ENCODE data around the gene POU2AF3.
"Not testable (repeated sequence)": the region's sequence is repeated elsewhere in the genome, so short reads cannot be mapped to it uniquely, and the experiment has no call there.

The POU2AF3 gene

GRCh38 chr11:111269146-111269868 lies 29.0 kb upstream of the POU2AF3 start:
- Histone ChIP-seq H3K36me3 (no peaks in the 10 kb centered on the region), H3K27ac (no peak overlapping the region), H3K9ac (no peak overlapping the region), H3K27me3 (no peaks in the 10 kb centered on the region), H3K4me3 (no peak overlapping the region), H3K4me1 (peaks cover 0 to 28% (median 17%) of the 10 kb centered on the region in 10 experiments; a peak in 16 of 20 replicates), H4K20me1 (no peaks in the 10 kb centered on the region), H3K4me2 (no peak overlapping the region), H3K9me3 (replicated peaks in 1 of 11) (no peaks in the 10 kb centered on the region)
- no peak for TF ChIP-seq Cebpa-rat (IDR thresholded peaks at IDR 0.05)

- Histone ChIP-seq H3K4me3 (no peak overlapping the region), H3K27me3 (no peaks in the 10 kb centered on the region), H3K9ac (peak overlapping the region in 1 of 11 experiments; percentile 39; a peak in 1 of 22 replicates), H3K36me3 (no peaks in the 10 kb centered on the region), H4K20me1 (no peaks in the 10 kb centered on the region), H3K4me1 (peaks cover 0 to 28% (median 17%) of the 10 kb centered on the region in 10 experiments; a peak in 16 of 20 replicates), H3K9me3 (replicated peaks in 1 of 11) (no peaks in the 10 kb centered on the region), H3K4me2 (peak overlapping the region in 9 of 11 experiments; percentile 14 to 73 (median 60); a peak in 17 of 22 replicates), H3K27ac (peak overlapping the region in 1 of 11 experiments; percentile 46; a peak in 2 of 22 replicates)
- no peak for TF ChIP-seq Cebpa-rat (IDR thresholded peaks at IDR 0.05)
Observed at GRCh38 chr11:111272420-111272819, 25.9 kb upstream of the POU2AF3 start.

- Histone ChIP-seq H3K4me2 (no peak overlapping the region), H4K20me1 (no peaks in the 10 kb centered on the region), H3K9me3 (replicated peaks in 1 of 11) (no peaks in the 10 kb centered on the region), H3K36me3 (no peaks in the 10 kb centered on the region), H3K9ac (no peak overlapping the region), H3K4me1 (peaks cover 10 to 18% (median 15%) of the 10 kb centered on the region in 10 experiments), H3K27ac (no peak overlapping the region), H3K4me3 (no peak overlapping the region), H3K27me3 (no peaks in the 10 kb centered on the region; a peak in 1 of 22 replicates)
- TF ChIP-seq Cebpa-rat (IDR thresholded peaks at IDR 0.05) = no peak
Observed at GRCh38 chr11:111282562-111283075, 15.7 kb upstream of the POU2AF3 start.

- Histone ChIP-seq H3K4me3 (peak overlapping the region in 1 of 10 experiments; percentile 3; a peak in 2 of 20 replicates), H3K4me1 (peaks cover 10 to 18% (median 15%) of the 10 kb centered on the region in 10 experiments), H3K4me2 (peak overlapping the region; percentile 49 to 87 (median 74)), H3K27ac (peak overlapping the region in 8 of 11 experiments; percentile 3 to 57 (median 26); a peak in 12 of 22 replicates), H3K27me3 (no peaks in the 10 kb centered on the region; a peak in 1 of 22 replicates), H3K9me3 (replicated peaks in 1 of 11) (no peaks in the 10 kb centered on the region), H3K9ac (peak overlapping the region in 9 of 11 experiments; percentile 6 to 55 (median 45); a peak in 11 of 22 replicates), H4K20me1 (no peaks in the 10 kb centered on the region), H3K36me3 (no peaks in the 10 kb centered on the region)
- TF ChIP-seq Cebpa-rat (IDR thresholded peaks at IDR 0.05) = no peak
Observed at GRCh38 chr11:111283945-111284481, 14.3 kb upstream of the POU2AF3 start.

- Histone ChIP-seq H3K4me2 (no peak overlapping the region), H3K27ac (no peak overlapping the region), H3K9me3 (replicated peaks in 1 of 11) (no peaks in the 10 kb centered on the region), H3K9ac (no peak overlapping the region), H3K4me3 (no peak overlapping the region), H4K20me1 (no peaks in the 10 kb centered on the region), H3K4me1 (peaks cover 10 to 18% (median 15%) of the 10 kb centered on the region in 10 experiments), H3K36me3 (no peaks in the 10 kb centered on the region), H3K27me3 (no peaks in the 10 kb centered on the region; a peak in 1 of 22 replicates)
- no peak for TF ChIP-seq Cebpa-rat (IDR thresholded peaks at IDR 0.05)
Observed at GRCh38 chr11:111285189-111286091, 12.9 kb upstream of the POU2AF3 start.

GRCh38 chr11:111291764-111292163 lies 6.6 kb upstream of the POU2AF3 start:
- Histone ChIP-seq H3K4me2 (no peak overlapping the region), H3K4me1 (peaks cover 0 to 5% (median 0%) of the 10 kb centered on the region in 10 experiments; a peak in 2 of 20 replicates), H3K4me3 (no peak overlapping the region), H3K9ac (no peak overlapping the region), H3K36me3 (no peaks in the 10 kb centered on the region), H3K27ac (no peak overlapping the region), H3K9me3 (replicated peaks in 1 of 11) (no peaks in the 10 kb centered on the region), H3K27me3 (peaks cover 0 to 8% (median 2%) of the 10 kb centered on the region in 11 experiments; a peak in 10 of 22 replicates), H4K20me1 (no peaks in the 10 kb centered on the region)
- TF ChIP-seq Cebpa-rat (IDR thresholded peaks at IDR 0.05) = no peak

- not testable (repeated sequence) for H3K9me3 ChIP-seq (replicated peaks in 1 of 11); H4K20me1 ChIP-seq; H3K9ac ChIP-seq; H3K4me2 ChIP-seq; H3K4me1 ChIP-seq; H3K27ac ChIP-seq; H3K4me3 ChIP-seq; H3K36me3 ChIP-seq
- H3K27me3 ChIP-seq = peaks cover 1 to 15% (median 9%) of the 10 kb centered on the region in 11 experiments; a peak in 21 of 22 replicates
Observed at GRCh38 chr11:111292408-111292807, 5.9 kb upstream of the POU2AF3 start.

- Histone ChIP-seq H4K20me1 (peaks cover 0 to 6% (median 0%) of the 10 kb centered on the region in 11 experiments; a peak in 1 of 22 replicates), H3K36me3 (no peaks in the 10 kb centered on the region), H3K27ac (no peak overlapping the region), H3K4me1 (peaks cover 0 to 5% (median 0%) of the 10 kb centered on the region in 10 experiments; a peak in 3 of 20 replicates), H3K9me3 (replicated peaks in 1 of 11) (peaks cover 0 to 13% (median 9%) of the 10 kb centered on the region in 11 experiments; a peak in 13 of 22 replicates), H3K4me3 (no peak overlapping the region), H3K9ac (no peak overlapping the region), H3K4me2 (no peak overlapping the region), H3K27me3 (peaks cover 39 to 53% (median 47%) of the 10 kb centered on the region in 11 experiments)
- no peak for TF ChIP-seq Cebpa-rat (IDR thresholded peaks at IDR 0.05)
Observed at GRCh38 chr11:111296196-111296595, 2.1 kb upstream of the POU2AF3 start.
